ENCODE measurements around the gene APBA2.
A peak's percentile ranks its signal among the peaks of the same experiment; 100 is the strongest.

Gene APBA2

GRCh38 chr15:28942046-28942445 is 56.3 kb downstream of the APBA2 start:
- peak; percentile 31 to 47 for DNase-seq

DNA sequence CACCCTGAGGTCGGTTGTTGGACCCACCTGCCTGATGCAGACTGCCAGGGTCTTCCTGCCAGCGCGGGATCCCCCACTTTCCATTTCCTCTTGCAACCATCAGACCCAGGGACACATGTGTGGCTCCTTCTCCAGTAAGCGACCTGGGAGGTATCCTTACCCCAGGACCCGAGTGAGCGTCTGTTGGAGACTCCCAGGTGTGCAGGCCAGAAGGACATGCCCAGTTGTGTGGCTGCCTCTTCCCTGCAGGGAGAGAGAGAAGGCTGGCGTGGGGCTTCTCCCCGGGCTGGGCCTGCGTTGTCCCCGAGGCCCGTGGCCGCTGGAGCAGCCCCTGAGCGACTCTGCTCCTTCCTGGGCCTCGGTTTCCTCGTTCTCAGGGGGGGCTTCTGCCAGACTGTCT is 56.8 kb downstream of the APBA2 start:
- DNase-seq = no peak

DNA sequence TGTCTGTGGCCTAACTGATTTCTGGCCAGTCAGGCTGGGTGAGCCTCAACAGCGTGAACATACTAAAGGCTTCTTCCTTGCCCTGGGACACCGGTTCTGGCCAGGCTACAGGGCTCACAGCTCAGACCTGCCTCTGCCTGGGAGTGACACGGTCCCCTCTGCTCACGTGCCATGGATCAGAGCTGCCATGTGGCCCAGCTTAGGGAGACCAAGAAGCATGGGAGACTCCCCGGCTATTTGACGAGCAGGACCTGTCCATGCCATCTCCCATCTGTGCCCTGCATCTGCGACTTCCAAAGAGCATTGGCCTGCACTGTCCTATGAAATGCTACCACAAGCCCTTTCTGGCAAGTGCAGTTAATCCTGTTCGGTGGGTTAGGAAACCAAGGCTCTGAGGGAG is 57.4 kb downstream of the APBA2 start:
- DNase-seq = no peak

GRCh38 chr15:28943611-28944230 is 57.9 kb downstream of the APBA2 start:
- DNase-seq = no peak

GRCh38 chr15:28944286-28944685 is 58.5 kb downstream of the APBA2 start:
- DNase-seq = no peak

DNA sequence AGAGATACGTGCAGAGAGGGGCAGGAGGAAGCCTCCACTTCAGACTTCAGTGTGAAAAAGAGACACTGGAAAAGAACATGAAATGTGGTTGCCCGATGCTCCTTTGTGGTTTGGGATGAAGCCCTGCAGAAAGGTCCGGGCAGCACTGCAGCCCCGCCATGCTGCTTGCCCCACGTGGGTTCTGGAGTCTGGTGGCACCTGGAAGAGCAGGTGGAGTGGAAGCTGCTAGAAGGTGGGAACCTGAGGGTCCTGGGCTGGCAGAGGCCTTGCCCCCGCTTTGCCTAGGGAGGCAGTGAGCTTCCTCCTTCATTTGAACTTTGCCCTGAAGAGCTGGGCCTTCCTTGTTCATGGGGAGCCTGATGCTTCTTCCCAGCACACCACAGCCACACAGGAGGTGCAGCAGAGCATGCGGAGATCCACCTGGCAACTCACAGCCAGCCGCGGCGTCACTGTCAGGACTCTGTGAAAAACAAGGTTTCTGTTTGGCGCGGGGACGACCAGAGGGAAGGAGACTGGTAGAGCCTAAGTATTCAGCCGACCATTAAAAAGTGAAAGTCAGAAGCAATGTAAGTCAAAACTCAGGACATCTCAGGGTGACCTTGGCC is 59.0 kb downstream of the APBA2 start:
- DNase-seq = no peak

- no peak for DNase-seq
These were observed 60.0 kb downstream of the APBA2 start for GRCh38 chr15:28945626-28946230.

DNA sequence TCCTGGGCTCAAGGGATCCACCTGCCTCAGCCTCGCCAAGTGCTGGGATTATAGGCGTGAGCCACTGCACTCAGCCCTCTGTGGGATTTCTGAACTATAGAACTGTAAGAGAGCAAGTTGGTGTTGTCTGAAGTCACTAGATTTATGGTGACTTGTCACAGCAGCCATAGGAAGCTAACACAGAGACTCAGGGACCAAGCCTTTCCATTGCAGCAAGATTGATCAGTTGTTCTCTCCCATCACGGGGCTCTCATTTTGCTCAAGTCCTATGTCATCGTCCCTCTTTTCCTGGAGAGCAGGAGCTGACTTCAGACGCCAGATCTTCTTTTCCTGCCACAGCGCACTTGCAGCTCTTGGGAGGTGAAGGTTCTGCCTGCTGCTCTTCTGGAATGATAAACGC is 61.0 kb downstream of the APBA2 start:
- DNase-seq = no peak

DNA sequence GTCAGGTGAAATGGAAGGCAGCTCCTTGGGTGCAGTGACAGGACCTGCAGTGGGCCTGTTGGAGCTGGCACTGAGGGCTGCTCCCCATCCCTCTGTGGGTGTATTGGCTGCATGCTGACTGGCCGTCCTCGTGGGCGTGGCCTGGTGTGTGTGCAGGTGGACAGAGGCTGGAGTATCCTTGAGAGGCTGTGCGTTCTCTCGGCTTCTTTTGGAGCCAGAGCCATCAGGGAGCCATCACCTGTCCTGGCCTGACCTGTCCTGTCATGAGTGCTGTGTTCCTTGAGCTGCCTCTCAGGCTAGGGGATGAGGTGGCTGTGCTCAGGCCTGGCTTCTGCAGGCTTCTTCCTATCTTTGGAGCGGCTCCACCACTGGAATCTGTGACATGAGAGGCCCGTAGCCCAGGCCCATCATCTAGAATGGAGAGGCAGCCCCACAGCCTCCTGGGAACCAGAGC is 61.5 kb downstream of the APBA2 start:
- no peak for DNase-seq

- DNase-seq = no peak
These were observed 62.3 kb downstream of the APBA2 start for GRCh38 chr15:28948036-28948435.

DNA sequence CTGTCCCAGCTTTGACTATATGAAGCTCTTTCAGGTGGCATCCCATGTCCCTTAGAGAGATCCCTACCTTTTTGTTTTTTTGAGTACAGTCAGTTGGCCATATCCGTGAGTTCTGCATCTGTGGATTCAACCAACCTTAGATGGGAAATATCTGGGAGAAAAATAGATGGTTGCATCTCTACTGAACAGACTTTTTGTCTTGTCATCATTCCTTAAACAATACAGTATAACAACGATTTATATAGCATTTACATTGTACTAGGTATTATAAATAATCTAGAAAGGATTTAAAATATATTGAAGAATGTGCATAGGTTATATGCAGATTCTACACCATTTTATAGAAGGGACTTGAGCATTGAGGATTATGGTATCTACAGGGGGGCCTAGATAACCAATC is 65.1 kb downstream of the APBA2 start:
- DNase-seq = no peak

- no peak for DNase-seq
These were observed 67.1 kb downstream of the APBA2 start for GRCh38 chr15:28952666-28953491.

- no peak for DNase-seq
These were observed 67.9 kb downstream of the APBA2 start for GRCh38 chr15:28953573-28954195.

DNA sequence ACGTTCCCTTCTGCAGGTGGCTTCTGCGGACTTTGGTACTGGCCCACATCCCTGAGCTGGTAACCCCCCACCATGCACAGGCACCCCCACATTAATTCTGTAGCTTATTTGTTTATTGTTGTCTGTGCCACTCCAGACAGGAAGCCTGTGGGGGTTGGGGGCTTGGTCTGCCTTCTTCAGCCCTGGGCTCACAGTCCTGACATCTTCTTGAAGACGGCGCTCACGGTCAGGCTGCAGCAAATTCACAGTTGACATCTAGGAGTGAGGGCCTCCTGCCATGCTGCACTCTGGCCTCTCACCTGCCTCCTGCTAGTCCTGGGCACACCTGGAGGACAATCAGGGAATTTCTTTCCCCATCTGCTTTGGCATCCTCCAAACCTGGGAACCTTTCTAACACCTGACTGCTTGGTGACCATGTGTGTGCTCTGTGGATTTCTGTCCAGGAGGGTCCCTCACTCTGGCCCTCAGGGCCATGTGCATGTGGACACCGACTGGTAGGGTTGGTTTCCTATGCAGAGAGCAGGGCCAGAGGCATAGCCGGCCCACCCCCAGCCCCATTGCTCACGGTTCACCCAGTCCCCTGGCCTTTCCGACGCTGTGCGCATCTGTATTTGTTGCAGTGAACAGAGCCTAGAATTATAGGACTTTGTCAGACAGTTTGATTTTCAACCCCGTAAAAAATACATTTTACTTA is 68.8 kb downstream of the APBA2 start:
- no peak for DNase-seq

DNA sequence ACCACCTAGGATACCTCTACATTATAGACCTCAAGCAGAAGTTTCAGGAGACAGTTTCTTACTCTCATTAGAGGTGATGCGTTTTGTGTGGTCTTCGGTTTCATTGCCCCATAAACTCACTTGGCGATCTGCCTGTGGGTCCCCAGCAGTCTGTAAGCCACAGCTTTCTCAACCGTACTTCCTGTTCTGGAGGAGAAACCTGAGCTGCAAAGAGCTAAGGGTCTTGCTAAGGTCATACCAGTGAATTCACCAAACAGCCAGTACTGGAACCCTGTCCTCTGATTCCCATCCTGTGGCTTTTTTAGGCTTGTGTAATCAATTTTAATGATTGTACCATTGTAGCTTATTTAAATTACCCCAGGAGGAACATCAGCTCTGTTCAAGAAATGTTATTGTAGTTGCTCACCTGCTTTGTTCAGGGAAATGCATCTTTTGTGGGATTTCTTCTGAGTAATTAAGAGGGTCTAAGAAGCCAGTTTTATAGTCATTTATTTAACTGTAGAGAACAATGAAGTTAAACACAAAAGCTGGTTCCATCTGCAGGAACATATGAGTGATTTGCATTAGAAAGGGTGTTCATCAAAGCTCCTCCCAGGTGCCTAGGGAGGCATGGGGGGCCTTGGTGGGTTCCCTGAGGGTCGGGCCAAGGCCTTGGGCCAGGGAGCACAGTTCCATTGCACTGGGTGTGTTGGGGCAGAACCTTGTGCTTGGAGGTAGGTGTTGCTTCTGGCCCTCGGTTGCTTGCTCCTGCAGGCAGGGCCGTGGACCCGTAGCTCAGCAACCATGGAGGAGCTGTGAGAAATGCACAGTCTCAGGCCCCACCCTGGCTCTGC is 69.6 kb downstream of the APBA2 start:
- peak; percentile 20 to 23 for DNase-seq

GRCh38 chr15:28955993-28956421 is 70.2 kb downstream of the APBA2 start:
- DNase-seq = no peak

DNA sequence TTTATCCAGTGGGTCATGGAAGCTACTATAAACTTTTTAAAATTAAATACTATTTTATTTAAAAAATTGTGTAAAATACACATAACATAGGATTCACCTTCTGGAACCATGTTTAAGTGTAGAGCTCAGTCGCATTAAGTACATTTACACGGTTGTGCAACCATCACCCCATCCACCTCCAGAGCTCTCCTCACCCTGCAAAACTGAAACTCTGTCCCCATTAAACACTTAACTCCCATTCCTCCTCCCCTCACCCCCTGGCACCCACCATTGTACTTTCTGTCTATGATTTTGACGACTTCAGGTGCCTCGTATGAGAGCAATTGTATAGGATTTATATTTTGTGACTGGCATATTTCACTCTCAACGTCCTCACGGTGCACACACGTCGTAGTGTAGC is 70.7 kb downstream of the APBA2 start:
- no peak for DNase-seq

DNA sequence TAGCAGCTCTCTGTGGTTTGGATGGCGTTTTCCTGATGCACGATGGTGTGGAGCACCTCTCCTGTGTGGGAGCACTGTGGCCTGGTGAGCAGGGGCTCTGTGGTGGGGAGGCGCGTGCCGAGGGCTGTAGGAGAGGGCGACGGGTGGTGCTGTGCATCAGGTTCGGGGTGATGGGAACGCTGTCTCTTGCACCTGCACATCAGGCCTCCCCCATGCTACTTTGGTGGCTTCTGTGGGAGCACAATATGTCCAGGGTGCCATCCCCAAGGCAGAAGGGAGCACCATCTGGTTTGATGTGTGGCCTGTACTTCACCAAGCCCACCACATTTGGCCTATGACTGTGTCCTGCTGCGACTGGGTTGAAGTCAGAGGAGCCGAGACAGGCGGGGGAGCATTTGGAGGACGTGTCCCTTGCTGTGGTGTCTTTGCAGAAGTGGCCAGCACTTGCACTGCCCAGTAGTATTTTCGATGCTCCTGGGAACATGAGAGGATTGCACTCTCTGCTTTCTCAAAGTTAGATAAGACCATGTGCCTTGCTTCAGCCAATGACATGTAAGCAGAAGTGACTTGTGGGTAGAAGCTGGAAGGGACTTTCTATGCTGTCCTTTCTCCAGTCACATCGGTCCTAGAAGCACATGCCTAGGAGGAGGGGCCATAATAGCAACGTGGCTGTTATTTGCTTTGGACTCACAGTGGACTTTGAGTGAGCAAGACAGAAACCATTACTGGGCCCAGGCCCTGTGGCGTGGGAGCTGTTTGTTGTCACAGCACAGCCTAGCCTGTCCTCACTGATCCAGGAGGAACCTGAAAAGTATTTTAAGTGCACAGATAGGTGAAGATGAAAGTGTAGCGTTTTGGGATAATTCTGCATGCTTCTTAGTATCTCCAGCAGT is 72.1 kb downstream of the APBA2 start:
- no peak for DNase-seq

- no peak for DNase-seq
These were observed 73.6 kb downstream of the APBA2 start for GRCh38 chr15:28959326-28959725.

- no peak for DNase-seq
These were observed 75.2 kb downstream of the APBA2 start for GRCh38 chr15:28960979-28961378.
